Keratinocyte (primary cell): ENCODE results near the gene RDH13.
"Not testable (repeated sequence)": the region's sequence is repeated elsewhere in the genome, so short reads cannot be mapped to it uniquely, and the experiment has no call there.

Source experiments
- EZH2 ChIP-seq: IDR thresholded peaks from one replicate; pipeline ENCODE4 v1.6.1; 2012; ENCODE audit warnings: inconsistent platforms, mild to moderate bottlenecking, low read length, moderate library complexity
- TF ChIP-seq, protein P1 (sequence below), 3 experiments: IDR thresholded peaks in 1 of 3; conservative IDR thresholded peaks in 1 of 3; optimal IDR thresholded peaks in 1 of 3; 2 replicates in 2 of 3; 3 replicates in 1 of 3; pipeline versions ENCODE3 to v1.5.1; 2011; ENCODE audit warnings: low read length in 3 of 3, mild to moderate bottlenecking in 3 of 3, moderate library complexity in 2 of 3, control low read depth in 1 of 3, inconsistent platforms in 1 of 3; ENCODE audit not compliant: insufficient read depth in 2 of 3; ENCODE audit errors: extremely low read depth in 1 of 3

DNA sequence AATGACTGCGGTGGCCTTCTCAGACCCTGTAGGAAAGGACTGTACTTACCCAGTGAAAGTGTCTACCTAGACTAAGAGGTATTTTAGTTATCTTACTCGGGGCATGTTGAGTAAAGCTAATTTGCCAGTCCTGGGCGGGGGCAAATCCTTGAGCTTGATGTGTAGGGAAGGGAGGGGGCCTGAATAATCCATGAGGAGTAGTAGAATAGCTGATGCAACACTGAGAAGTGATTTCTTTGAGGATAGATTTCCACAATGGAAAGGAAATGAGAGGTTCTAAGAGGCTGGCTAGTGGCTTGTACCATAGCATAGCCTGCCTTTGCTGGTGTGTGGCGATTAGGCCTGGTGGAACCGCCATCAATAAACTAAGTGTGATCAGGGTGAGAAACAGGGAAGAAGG is 54.8 kb downstream of the RDH13 start:
- TF ChIP-seq EZH2 = not testable (repeated sequence)
- TF ChIP-seq, protein P1, sequence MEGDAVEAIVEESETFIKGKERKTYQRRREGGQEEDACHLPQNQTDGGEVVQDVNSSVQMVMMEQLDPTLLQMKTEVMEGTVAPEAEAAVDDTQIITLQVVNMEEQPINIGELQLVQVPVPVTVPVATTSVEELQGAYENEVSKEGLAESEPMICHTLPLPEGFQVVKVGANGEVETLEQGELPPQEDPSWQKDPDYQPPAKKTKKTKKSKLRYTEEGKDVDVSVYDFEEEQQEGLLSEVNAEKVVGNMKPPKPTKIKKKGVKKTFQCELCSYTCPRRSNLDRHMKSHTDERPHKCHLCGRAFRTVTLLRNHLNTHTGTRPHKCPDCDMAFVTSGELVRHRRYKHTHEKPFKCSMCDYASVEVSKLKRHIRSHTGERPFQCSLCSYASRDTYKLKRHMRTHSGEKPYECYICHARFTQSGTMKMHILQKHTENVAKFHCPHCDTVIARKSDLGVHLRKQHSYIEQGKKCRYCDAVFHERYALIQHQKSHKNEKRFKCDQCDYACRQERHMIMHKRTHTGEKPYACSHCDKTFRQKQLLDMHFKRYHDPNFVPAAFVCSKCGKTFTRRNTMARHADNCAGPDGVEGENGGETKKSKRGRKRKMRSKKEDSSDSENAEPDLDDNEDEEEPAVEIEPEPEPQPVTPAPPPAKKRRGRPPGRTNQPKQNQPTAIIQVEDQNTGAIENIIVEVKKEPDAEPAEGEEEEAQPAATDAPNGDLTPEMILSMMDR (optimal IDR thresholded peaks at IDR 0.05 in 1 of 3, IDR thresholded peaks at IDR 0.05 in 1 of 3, conservative IDR thresholded peaks at IDR 0.05 in 1 of 3; ENCODE audit: extremely low read depth in 1 of 3, insufficient read depth in 2 of 3, low read length in 3 of 3) = not testable (repeated sequence)
